HUES64 (cell line): ENCODE data around the gene TMEM171.

Experiments used
- H3K27ac ChIP-seq: 2 replicates; pipeline ENCODE4 v1.7.0; 2013; ENCODE audit warnings: low read depth, low read length, inconsistent platforms
- H3K27me3 ChIP-seq: 2 replicates; pipeline ENCODE4 v1.6.1; 2013; ENCODE audit warnings: mild to moderate bottlenecking, low read length; ENCODE audit not compliant: insufficient read depth
- H3K36me3 ChIP-seq: 2 replicates; pipeline ENCODE4 v1.6.1; 2013; ENCODE audit warnings: mild to moderate bottlenecking, low read length; ENCODE audit not compliant: insufficient read depth
- H3K4me1 ChIP-seq: 2 replicates; pipeline ENCODE4 v1.6.1; 2013; ENCODE audit warnings: mild to moderate bottlenecking, low read length, moderate library complexity; ENCODE audit not compliant: insufficient read depth
- H3K4me3 ChIP-seq: 2 replicates; pipeline ENCODE4 v1.5.1; 2013; ENCODE audit warnings: mild to moderate bottlenecking, low read length, moderate library complexity
- H3K9ac ChIP-seq: 2 replicates; pipeline ENCODE4 v1.6.1; 2013; ENCODE audit warnings: mild to moderate bottlenecking, low read depth, low read length
- H3K9me3 ChIP-seq: 2 replicates; pipeline ENCODE4 v1.6.1; 2013; ENCODE audit warnings: low read depth, low read length; ENCODE audit not compliant: insufficient read depth
- WGBS: fragments of 150-250, 120-280 bp; methylation state at CpG from one replicate; pipeline ENCODE4 v1.1.7; 2013; ENCODE audit warnings: missing lambda C conversion rate; 5-methylcytosine and 5-hydroxymethylcytosine counted together

The TMEM171 gene

GRCh38 chr5:73119451-73120157, 771 bp upstream of the TMEM171 start:
- peak overlapping the region; percentile 64 for H3K4me3 ChIP-seq
- no peaks in the 10 kb centered on the region for H3K9me3 ChIP-seq
- peaks cover 3% of the 10 kb centered on the region; the same call in 1 of the 2 replicates for H3K4me1 ChIP-seq
- no peaks in the 10 kb centered on the region for H3K36me3 ChIP-seq
- peaks cover 63% of the 10 kb centered on the region for H3K27me3 ChIP-seq
- 27% methylated on average over 40 of the region's 40 CpGs for WGBS
- no peak overlapping the region for H3K27ac ChIP-seq
- peak overlapping the region; percentile 23; the same call in 1 of the 2 replicates for H3K9ac ChIP-seq

GRCh38 chr5:73121119-73121463, 716 bp downstream of the TMEM171 start:
- 15% methylated on average over 2 of the region's 6 CpGs for WGBS
- Histone ChIP-seq H3K4me1 (peaks cover 3% of the 10 kb centered on the region; the same call in 1 of the 2 replicates), H3K27ac (no peak overlapping the region), H3K9me3 (no peaks in the 10 kb centered on the region), H3K4me3 (peak overlapping the region; percentile 64), H3K36me3 (no peaks in the 10 kb centered on the region), H3K9ac (peak overlapping the region; percentile 23; the same call in 1 of the 2 replicates), H3K27me3 (peaks cover 59% of the 10 kb centered on the region)

- Histone ChIP-seq H3K9me3 (no peaks in the 10 kb centered on the region), H3K27ac (no peak overlapping the region), H3K36me3 (no peaks in the 10 kb centered on the region), H3K27me3 (peaks cover 52% of the 10 kb centered on the region), H3K4me1 (peaks cover 3% of the 10 kb centered on the region; the same call in 1 of the 2 replicates), H3K4me3 (no peak overlapping the region), H3K9ac (no peak overlapping the region)
- 75% methylated on average over 19 of the region's 19 CpGs for WGBS
Observed at GRCh38 chr5:73122875-73123810, 2.8 kb downstream of the TMEM171 start.

- H3K27ac ChIP-seq: no peak overlapping the region
- H3K4me1 ChIP-seq: peaks cover 3% of the 10 kb centered on the region; the same call in 1 of the 2 replicates
- H3K9ac ChIP-seq: no peak overlapping the region
- peaks cover 31% of the 10 kb centered on the region for H3K27me3 ChIP-seq
- H3K4me3 ChIP-seq: no peak overlapping the region
- H3K36me3 ChIP-seq: no peaks in the 10 kb centered on the region
- 91% methylated on average over 4 of the region's 4 CpGs for WGBS
- H3K9me3 ChIP-seq: no peaks in the 10 kb centered on the region
Observed at GRCh38 chr5:73125289-73125688, 4.9 kb downstream of the TMEM171 start.

- no peak overlapping the region for H3K4me3 ChIP-seq
- no peak overlapping the region for H3K27ac ChIP-seq
- peaks cover 11% of the 10 kb centered on the region for H3K4me1 ChIP-seq
- peaks cover 21% of the 10 kb centered on the region for H3K27me3 ChIP-seq
- WGBS: 84% methylated on average over 4 of the region's 4 CpGs
- H3K9me3 ChIP-seq: no peaks in the 10 kb centered on the region
- H3K36me3 ChIP-seq: no peaks in the 10 kb centered on the region
- H3K9ac ChIP-seq: no peak overlapping the region
Observed at GRCh38 chr5:73126381-73126780, 6.0 kb downstream of the TMEM171 start.

- no peak overlapping the region for H3K27ac ChIP-seq
- WGBS: 91% methylated on average over 1 of the region's 1 CpG
- H3K9ac ChIP-seq: no peak overlapping the region
- H3K27me3 ChIP-seq: peaks cover 15% of the 10 kb centered on the region
- H3K9me3 ChIP-seq: no peaks in the 10 kb centered on the region
- no peak overlapping the region for H3K4me3 ChIP-seq
- H3K36me3 ChIP-seq: no peaks in the 10 kb centered on the region
- H3K4me1 ChIP-seq: peaks cover 12% of the 10 kb centered on the region
Observed at GRCh38 chr5:73126957-73127356, 6.6 kb downstream of the TMEM171 start.

GRCh38 chr5:73129143-73129542, 8.8 kb downstream of the TMEM171 start:
- 91% methylated on average over 5 of the region's 5 CpGs for WGBS
- no peaks in the 10 kb centered on the region for H3K27me3 ChIP-seq

GRCh38 chr5:73130811-73131210, 10.4 kb downstream of the TMEM171 start:
- Histone ChIP-seq H3K4me1 (peaks cover 12% of the 10 kb centered on the region; the same call in 1 of the 2 replicates), H3K4me3 (no peak overlapping the region), H3K9ac (no peak overlapping the region), H3K27me3 (no peaks in the 10 kb centered on the region), H3K27ac (no peak overlapping the region), H3K9me3 (no peaks in the 10 kb centered on the region), H3K36me3 (no peaks in the 10 kb centered on the region)
- 71% methylated on average over 1 of the region's 1 CpG for WGBS

More at GRCh38 chr5:73129143-73129542, 8.8 kb downstream of the TMEM171 start:
- no peaks in the 10 kb centered on the region for H3K36me3 ChIP-seq
- H3K9ac ChIP-seq: no peak overlapping the region
- H3K27ac ChIP-seq: no peak overlapping the region
- no peaks in the 10 kb centered on the region for H3K9me3 ChIP-seq
- no peak overlapping the region for H3K4me3 ChIP-seq
- H3K4me1 ChIP-seq: peaks cover 10% of the 10 kb centered on the region; the same call in 1 of the 2 replicates

- H3K9ac ChIP-seq: no peak overlapping the region
- H3K4me3 ChIP-seq: no peak overlapping the region
- no peaks in the 10 kb centered on the region for H3K36me3 ChIP-seq
- H3K27ac ChIP-seq: no peak overlapping the region
- peaks cover 19% of the 10 kb centered on the region for H3K4me1 ChIP-seq
- H3K9me3 ChIP-seq: no peaks in the 10 kb centered on the region
- no peaks in the 10 kb centered on the region for H3K27me3 ChIP-seq
- 85% methylated on average over 2 of the region's 3 CpGs for WGBS
Observed at GRCh38 chr5:73131711-73132425, 11.5 kb downstream of the TMEM171 start.

- no peak overlapping the region for H3K27ac ChIP-seq
- H3K4me1 ChIP-seq: peaks cover 19% of the 10 kb centered on the region
- H3K9ac ChIP-seq: no peak overlapping the region
- no peaks in the 10 kb centered on the region for H3K9me3 ChIP-seq
- H3K27me3 ChIP-seq: no peaks in the 10 kb centered on the region
- WGBS: 79% methylated on average over 1 of the region's 2 CpGs
- no peak overlapping the region for H3K4me3 ChIP-seq
- no peaks in the 10 kb centered on the region for H3K36me3 ChIP-seq
Observed at GRCh38 chr5:73132759-73133158, 12.4 kb downstream of the TMEM171 start.
